HG03045 (cell line): ENCODE data around the gene BMF.
A peak's percentile ranks its signal among the peaks of the same experiment; 100 is the strongest.

ENCODE experiments used
- ATAC-seq: cut with Tn5 transposase; IDR thresholded peaks from one replicate; pipeline ENCODE4 v1.9.1; 2021; ENCODE audit warnings: mild to moderate bottlenecking, moderate library complexity; ENCODE audit not compliant: unreplicated experiment

The BMF gene

GRCh38 chr15:40104296-40104864, 4.3 kb downstream of the BMF start:
- no peak for ATAC-seq

GRCh38 chr15:40103864-40104271, 4.8 kb downstream of the BMF start:
- no peak for ATAC-seq

GRCh38 chr15:40102897-40103858, 5.5 kb downstream of the BMF start:
- no peak for ATAC-seq

- no peak for ATAC-seq
Observed at GRCh38 chr15:40100947-40101905, 7.5 kb downstream of the BMF start.

- ATAC-seq, result no peak
Observed at GRCh38 chr15:40100123-40100946, 8.3 kb downstream of the BMF start.

GRCh38 chr15:40098489-40099261, 10.0 kb downstream of the BMF start:
- ATAC-seq, result peak; percentile 83

GRCh38 chr15:40097968-40098476, 10.7 kb downstream of the BMF start:
- ATAC-seq, result no peak

GRCh38 chr15:40097096-40097967, 11.3 kb downstream of the BMF start:
- ATAC-seq, result no peak

- no peak for ATAC-seq
Observed at GRCh38 chr15:40096094-40096891, 12.4 kb downstream of the BMF start.

- no peak for ATAC-seq
Observed at GRCh38 chr15:40095371-40096093, 13.1 kb downstream of the BMF start.

GRCh38 chr15:40094156-40094555, 14.5 kb downstream of the BMF start:
- no peak for ATAC-seq

- no peak for ATAC-seq
Observed at GRCh38 chr15:40092979-40093869, 15.5 kb downstream of the BMF start.

GRCh38 chr15:40092256-40092978, 16.3 kb downstream of the BMF start:
- no peak for ATAC-seq

- no peak for ATAC-seq
Observed at GRCh38 chr15:40091861-40092255, 16.8 kb downstream of the BMF start.

- no peak for ATAC-seq
Observed at GRCh38 chr15:40090774-40091455, 17.8 kb downstream of the BMF start.
